RKO (cell line): ENCODE measurements around the gene KRT80.

Source experiments
- DNase-seq: peaks from one replicate; pipeline ENCODE4 v3.0.0-alpha.2; 2016; ENCODE audit warnings: low spot score

Gene KRT80

DNA sequence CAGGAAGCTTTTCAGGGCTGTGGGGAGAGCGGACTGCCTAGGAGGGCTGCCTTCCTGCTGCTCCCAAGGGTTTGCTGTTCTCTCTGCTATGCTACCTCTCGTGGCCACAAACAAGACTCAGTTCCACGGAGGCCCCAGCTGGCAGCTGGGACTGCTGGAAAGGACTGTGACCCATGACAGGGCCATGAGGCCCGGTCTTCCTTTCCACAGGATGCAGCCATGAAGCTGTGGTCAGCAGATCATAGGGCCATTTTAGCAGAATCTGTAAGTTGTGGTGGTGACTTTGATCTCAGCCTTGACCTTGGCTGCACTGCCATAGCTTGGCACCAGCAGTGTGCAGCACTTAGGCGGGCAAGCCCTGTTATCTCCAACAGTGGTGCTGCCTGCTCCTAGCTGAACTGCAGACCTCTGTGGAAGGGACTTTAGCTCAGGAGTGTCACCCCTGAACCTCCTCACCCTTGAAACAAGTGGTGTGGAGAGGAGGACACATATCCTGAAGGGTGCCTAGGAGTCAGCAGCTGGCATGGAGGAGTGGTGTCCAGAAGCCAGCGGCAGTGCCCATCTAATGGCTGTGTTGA is 12.3 kb downstream of the KRT80 start:
- DNase-seq: no peak

DNA sequence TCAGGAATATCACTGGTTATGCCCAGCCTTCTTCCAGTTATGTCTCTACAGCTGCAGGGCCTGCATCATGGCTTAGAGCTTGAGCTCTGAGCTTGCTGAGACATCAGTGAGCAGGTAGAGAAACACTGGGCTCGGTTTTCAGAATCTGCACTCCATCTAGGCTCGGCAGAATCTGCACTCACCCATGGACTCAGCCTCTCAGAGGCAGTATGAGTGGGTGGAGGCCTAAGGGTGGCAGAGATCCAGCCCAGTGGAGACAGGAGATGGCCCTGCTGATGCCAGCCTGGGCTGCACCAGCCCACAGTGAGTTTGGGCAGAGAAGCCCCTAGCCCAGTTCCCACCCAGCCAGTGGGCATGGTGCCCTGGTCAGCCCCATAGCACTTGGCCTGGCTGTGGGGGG is 12.8 kb downstream of the KRT80 start:
- no peak for DNase-seq

DNA sequence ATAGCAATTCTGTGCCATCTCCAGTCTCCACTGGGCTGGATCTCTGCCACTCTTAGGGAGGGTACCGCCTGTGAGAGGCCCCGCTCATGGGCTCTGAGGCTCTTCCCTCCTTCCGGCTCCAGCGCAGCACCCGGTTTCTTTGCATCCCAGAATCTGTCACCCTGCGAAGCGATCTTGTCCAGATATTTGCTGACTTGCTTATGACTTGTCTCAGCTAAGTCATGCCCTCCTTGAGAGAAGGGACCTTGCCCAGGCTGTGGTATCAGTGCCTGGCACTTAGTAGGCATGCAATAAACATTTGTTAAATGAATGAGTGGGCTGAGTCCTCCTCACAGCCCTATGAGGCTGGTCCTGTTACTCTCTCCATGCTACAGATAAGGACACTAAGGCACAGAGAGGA is 13.4 kb downstream of the KRT80 start:
- DNase-seq: no peak

DNA sequence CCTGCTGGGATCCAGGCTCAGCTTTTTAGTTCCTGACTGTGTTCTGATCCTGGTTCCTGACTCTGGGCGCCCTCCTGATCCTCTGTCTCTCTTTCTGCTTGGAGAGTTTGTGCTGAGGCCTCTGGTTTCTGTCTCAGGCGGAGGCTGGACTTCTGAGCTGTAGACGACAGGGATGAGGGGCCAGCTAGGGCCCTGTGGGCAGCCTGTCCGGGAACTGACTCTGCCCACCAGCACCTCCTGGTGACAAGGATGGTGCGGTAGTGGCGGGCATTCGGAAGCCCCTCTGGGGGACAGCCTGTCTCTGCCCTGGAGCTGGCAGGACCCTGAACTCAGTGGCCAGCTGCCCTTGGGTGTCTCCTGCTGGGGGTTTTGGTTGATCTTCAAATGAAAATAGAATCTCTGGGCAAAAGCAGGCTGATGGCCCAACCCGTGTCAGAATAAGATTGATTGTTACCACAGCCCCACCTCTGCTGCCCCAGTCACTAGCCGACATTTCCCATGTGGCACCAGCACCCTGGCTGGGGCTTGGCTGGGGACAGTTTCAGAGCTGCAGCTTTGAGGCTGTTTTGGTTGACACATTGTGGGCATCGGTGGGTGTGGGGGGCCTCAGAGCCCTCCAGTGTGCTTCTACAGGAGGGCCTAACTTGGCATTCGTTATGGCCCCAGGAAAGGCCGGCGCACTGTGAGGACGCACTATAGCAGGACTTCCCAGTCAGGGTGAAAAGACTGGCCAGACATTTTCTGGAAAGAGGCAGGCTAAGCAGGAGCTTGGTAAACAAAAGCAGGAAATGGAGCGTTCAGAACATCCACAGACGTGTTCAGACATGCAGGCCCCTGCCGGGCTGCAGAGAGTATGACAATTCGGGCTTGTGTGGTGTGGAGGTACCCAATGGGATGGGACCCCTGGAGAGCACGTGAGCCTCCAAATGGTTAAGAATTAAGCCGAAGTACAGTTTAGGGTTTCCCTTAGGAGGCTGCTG is 16.2 kb downstream of the KRT80 start:
- no peak for DNase-seq

DNA sequence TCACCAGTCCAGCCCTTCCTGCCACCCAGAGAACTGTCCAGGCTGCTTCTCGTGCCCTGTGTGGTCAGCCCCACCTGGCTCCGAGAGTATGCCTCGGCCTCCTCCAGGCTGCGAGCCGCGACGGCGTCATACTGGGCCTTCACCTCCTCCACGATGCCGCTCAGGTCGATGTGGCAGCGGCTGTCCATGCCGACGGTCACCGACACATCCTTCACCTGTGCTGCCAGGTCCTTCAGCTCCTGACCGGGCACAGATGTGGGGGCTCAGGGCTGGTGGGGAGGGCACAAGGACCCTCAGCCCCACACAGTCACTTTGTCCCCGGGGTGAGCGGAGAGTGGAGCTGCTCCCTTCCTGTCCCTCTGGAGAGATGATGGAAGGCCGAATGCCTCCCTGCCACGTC is 18.3 kb downstream of the KRT80 start:
- no peak for DNase-seq

DNA sequence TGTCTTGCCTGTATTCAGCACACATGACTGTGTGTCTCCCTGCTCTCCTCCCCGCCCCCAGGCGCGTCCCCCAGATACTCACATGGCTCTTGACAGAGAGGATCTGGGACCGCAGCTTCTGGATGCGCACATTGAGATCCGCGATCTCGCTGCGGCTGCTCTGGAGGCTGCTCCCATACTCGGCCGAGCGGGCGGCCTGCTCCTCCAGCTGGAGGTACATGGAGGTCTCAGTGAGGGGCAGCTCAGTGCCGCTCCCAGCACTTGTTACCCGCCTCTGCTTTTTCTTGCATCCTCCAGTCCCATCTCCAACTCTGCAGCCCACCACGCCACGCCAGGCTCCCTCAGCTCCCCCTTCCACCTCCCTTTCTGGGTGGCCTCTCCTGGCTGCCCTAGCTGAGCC is 18.9 kb downstream of the KRT80 start:
- no peak for DNase-seq

DNA sequence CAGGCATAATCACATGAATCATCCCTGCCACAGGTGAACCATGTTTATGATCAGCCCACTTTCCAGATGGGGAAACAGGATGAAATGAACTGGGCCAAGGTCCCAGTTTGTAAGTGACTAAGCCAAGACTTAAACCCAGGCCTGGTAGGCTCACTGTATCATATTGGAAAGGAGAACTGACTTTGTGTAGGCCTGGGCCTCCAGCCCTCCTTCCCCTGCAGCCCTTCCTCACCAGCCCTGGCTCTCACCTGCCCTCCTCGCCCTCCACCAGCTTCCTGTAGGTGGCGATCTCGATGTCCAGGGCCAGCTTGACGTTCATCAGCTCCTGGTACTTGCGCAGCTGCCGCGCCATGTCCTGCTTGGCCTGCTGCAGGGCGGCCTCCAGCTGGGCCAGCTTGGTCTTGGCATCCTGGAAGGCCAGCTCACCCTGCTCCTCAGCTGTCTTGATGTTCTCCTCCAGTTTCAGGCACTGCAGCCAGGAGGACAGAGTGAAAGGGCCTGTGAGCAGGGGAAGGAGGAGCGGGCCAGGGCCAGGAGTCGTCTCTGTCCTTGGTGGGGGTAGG is 19.8 kb downstream of the KRT80 start:
- DNase-seq: no peak

DNA sequence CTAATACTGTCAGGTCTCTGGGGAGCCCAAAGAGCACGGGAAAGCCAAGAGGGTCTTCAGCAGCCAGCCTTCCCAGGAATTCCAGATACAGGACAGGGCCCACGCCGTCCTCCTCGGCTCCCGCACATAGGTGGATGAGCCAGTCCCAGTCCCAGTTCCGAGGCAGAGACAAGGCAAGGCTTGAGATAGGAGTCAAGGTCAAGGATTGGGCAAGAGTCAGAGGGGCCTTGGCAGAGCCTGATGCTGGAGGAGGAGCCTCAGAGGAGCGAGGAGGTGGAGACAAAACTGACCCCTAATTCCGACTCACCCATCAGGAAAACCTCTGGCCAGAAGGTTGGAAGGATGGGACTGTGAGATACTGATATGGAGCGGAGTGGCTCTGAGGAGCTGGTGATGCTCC is 21.0 kb downstream of the KRT80 start:
- DNase-seq: no peak

DNA sequence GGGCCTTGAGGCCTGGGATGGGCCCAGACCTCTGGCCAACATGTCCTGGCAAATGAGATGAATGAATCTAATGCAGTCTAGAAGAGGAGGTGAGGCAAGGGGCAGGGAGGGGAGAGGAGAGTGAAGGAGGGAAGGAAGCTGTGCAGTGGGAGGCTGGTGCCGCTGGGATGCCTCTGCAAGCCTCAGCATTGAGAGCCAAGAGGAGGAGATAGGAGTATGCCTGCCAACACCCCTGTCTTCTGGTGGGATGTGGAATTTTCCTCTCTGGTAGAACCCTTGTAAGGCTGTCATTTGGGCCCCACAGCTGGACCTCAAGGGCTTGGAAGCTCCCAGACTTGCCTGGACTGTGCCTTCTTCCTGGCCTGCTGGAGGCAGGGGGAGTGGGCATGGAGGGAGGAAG is 21.9 kb downstream of the KRT80 start:
- DNase-seq: no peak

DNA sequence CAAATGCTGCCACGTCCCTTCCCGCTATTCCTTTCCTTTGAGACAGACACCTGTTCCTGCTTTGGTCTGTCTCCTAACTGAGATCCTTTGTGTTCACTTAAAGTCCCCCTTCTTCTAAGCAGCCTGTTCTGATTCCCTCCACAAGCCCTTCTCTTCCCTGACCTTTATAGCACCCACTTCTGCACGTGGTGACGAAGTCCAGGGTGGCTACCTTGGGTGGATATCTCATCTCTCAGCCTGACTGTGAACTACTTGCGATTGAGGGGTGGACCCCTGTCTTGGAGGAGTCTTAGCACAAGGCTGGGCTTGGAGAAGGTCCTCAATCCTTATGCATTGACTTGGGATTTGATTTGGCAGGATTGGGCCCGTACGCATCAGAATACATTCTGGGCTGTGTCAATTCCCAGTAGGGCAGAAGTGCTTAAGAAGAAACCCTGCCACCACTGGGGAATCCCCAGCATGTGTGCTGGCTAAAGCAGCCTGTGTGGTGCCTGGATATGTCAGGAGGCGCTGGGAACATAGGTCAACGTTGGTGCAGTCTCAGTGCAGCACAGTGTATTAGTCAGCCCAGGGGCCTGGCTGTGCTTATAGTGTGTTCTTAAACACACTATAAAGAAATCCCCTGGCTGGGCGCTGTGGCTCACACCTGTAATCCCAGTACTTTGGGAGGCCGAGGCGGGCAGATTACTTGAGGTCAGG is 23.6 kb downstream of the KRT80 start:
- no peak for DNase-seq

DNA sequence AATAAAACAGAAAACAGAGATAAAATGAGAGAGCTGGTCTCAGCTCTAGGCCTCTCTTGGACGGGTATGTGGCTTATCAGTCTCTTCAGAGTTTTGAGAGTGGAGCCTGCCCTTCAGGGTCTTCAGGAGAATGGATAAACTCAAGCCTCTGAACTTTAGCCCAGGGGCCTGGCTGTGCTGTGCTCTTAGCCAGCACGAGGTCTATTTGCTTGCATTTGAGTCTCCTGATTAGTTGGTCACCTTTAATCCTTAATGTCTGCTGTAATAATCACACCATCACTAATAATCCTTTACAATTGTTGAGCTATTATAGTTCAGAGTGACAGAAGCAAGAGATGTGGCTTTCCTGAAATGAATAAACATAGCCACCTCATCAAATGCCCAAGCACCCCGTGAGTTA is 24.3 kb downstream of the KRT80 start:
- no peak for DNase-seq

DNA sequence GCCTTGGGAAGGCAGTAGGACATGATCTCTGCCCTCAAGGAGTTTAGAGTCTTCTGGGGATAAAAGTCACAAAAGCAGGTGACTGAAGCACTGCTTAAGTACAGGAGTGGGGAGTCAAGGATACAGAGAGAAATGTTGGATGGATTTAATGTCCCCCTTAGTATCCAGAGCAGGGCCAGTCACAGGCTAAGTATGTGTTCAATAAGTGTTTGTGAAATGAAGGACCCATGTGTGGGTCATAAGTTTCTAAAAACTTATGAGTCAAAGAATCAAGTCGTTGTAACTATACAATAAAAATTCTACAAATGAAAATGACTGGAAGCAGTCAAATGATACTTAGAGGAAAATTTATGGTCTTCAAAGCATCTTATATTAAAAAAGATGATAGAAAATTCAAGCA is 25.1 kb downstream of the KRT80 start:
- no peak for DNase-seq

DNA sequence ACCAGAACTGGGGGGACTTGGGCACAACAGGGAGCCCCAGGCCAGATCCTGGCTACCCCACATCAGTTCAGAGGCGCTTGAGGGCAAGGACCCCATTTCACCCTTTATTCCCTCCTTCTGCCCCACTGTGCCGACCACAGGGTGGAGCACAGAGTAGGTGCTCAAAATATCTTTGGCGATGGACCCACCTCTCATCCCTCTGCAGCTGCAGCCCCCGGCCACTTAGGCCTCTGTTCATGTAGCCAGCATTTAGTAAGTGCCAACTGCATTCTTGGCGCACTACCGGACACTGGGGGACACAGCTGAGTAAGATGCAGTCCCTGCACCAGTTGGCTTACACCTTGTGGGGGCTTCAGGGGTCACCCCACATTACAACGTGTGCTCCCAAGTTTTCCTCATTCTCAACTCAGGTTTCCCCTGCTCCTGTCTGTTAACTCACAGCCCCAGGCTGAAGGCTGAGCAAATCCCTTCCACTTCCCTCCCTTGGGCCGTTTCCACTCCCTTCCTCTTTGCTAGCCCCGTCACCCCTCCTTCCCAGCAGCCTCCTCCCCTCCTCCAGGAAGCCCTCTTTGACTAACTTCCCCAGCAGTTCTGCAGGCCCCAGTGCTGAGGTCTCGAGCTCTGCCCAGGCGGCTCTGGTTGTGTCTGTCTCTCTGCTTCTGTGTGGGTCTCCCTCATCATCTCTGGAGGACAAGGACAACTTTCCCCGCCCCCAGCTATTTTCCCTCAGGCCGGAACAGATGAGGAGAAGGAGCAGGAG is 26.5 kb downstream of the KRT80 start:
- DNase-seq: no peak

DNA sequence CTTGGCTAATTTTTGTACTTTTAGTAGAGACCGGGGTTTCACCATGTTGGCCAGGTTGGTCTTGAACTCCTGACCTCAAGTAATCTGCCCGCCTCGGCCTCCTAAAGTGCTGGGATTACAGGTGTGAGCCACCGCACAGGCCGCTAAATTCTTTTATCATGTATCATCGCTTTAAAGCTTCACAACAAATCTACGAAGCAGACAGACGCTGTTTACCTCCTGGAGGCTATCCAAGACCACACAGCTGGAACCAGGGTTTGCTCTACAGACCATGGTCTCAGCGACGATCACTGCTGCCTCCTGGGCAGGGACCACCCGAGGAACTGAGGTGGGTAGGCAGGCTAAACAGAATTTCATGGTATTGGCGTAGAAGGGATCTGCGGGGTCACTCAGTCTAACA is 27.2 kb downstream of the KRT80 start:
- DNase-seq: no peak

DNA sequence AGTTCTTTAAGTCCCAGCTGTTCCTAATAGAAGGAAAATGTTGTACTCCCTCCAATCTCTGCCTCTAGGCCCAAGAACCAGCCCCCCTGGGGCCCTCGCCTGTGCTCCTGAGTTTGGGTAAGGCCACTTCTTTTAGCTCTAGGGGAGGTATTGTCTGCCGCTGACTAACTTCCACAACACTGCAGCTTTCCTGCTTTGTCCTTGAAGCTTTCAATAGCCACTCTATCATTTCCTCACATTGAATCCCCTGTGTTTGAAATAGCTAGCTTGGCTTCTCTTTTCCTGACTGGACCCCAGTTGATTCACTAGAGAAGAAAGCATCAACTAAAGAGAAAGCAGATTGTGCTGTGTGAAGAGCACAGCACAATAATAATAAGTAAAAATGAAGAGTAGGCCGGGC is 28.8 kb downstream of the KRT80 start:
- DNase-seq: no peak

DNA sequence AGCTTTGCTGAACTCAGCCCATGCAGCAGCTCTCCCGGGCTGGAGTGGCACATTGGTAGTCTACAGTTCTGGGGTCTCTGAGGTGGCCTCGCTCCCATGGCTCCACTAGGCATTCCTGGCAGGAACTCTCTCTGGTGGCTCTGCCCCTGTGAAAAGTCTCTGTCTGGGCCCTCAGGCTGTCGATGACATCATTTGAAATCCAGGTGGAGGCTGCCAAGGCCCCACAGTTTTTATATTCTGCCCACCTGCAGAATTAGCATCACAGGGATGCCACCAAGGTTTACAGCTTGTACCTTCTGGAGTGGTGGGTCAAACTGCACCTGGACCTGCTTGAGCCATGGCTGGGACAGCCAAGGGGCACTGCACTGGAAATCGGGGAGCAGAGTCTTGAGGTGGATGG is 31.6 kb downstream of the KRT80 start:
- DNase-seq: no peak

DNA sequence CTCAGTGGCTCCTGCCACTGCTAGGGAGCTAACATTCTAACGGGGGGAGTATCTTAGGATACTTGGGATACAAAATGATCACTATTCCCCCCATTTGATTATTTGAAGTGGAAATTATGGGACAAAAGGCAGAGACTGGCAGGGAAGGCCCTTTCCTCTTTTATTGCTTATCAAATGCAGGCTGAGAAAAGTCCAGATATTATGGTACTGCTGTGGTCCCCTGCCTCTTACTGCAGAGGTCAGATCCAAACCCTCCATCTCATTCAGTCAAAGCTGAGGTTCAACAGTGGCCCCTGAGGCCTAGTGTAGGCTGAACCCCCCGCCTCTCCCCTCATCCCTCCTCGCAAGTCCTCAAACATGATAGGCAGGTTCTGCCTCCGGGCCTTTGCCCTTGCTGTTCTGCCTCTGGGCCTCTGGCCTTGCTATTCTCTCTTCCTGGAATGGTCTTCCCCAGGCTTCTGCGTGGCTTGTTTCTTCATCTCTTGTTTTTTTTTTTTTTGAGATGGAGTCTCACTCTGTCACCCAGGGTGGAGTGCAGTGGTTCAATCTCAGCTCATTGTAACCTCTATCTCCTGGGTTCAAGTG is 34.2 kb downstream of the KRT80 start:
- no peak for DNase-seq

DNA sequence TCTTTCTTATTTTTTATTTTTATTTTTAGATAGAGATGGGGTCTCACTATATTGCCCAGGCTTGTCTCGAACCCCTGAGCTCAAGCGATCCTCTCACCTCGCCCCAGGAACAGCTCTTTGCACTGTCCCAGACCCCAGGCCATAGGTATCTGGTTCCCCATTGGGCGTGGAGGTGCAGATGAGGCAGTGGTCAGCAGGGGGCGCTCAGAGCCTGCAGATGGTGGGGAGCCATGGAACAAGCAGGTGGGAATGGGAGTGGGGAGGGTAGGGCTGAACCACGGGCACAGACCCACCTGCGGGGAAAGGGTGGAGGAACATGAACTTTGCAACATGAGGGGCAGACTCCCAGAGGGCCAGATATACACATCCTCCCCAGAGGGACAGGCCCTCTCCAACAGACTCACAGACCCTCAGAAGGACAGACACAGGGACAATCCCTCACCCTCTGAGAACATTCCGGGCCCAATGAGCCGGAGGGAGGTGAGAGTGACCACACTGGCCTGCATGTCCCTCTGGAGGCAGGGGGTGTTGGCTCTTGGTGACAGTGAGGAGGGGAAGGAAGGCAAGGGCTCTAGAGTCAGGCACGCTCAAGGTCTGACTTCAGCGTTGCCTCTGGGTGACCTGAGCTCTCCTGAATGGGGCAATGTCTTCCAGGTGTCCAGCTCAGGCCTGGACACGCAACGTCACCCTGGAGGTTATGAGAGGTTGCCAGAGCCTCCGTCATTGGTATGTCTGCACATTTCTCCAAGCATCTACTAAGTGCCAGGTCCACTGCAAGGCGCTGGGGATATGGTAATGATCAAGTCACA is 34.9 kb downstream of the KRT80 start:
- DNase-seq: peak; percentile 23

DNA sequence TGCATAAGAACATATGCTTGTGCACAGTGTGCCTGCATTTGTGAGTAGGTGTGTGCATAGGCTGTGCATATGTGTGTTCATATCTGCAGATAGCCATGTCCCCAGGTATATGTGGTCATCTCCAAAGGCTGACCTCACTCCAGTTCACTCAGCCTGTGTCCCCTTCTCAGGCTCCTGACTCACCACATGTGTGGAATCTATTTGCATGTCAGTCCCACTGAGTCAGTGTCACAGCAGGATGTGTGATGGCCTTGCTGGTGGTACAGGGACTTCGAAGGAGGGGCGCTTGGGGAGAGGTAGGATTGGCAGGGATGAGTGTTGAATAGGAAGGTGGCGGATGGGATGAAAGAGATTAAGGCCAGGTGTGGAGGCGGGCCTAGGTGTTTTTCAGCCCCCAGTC is 35.5 kb downstream of the KRT80 start:
- DNase-seq: peak; percentile 51

DNA sequence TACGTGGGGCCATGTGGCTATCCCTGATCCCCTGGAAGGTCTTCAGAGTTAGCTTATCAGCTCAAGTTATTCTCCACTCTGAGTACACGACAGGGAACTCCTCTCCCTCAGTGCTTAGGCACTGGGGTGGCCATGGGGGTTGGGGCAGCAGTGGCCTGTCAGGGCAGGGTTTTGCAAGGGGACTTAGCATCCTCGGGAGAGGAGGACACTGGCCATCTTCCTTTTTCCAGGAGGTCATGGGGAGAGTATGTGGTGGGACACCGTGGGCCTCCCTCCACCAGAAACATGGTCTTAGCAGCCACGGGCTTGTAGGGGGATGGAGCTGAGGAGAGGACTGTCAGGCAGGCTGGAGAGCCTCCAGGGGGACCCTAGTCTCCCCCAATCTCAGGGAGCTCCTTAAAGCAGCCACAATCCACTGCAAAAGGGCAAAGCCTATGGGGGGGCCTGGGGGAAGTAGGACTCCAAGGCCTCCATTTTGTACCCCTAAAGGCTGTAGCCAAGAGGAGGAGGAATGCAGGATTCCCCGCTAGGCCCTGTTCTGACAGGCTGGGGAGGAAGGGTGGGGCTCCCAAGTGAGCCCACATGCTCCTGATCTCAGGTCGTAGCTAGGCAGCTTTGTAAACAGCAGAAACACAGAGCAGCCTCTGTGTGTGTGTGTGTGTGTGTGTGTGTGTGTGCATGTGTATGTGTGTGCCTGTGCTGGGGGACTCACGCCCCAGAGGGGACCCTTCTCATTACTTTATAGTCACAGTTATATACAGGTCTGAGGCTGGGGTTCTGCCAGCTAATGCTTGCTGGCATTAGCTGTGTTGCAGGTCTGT is 36.6 kb downstream of the KRT80 start:
- DNase-seq: no peak
